Measurements from ENCODE around the gene PROM1.

The PROM1 gene

DNA sequence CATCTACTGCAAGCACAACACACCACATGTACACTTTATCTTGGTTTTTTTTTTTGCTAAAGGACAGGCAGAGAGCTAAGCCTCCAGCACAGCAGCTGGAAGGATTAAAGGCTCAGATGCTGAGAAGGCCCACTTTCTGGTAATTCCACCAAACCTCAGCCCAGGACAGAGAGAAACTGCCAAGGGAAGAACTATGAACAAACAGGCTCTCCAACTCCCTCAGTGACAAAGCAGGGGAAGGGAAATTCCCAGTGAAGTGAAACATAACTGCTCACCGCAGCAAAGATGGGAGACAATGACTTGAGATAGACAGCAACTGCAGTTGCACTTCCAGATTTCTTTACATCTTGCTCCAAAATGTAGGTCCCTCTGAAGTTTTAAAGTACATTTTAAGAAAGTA is 4.8 kb downstream of the PROM1 start (continued):
- TF ChIP-seq ZFP3 (tag by site-specific recombination; IDR thresholded peaks at IDR 0.05; ENCODE audit: low read depth) (no peak), ZNF610 (tag by site-specific recombination; IDR thresholded peaks at IDR 0.05; ENCODE audit: borderline replicate concordance) (no peak), ZFP41 (tag by site-specific recombination; IDR thresholded peaks at IDR 0.05; ENCODE audit: borderline replicate concordance) (no peak), GLIS2 (tag by site-specific recombination; IDR thresholded peaks at IDR 0.05) (no peak), GLI2 (tag by site-specific recombination; IDR thresholded peaks at IDR 0.05; ENCODE audit: borderline replicate concordance, low read depth) (no peak), ZNF571 (tag by site-specific recombination; IDR thresholded peaks at IDR 0.05) (no peak), KLF8 (tag by site-specific recombination; IDR thresholded peaks at IDR 0.05) (no peak), ZNF214 (tag by site-specific recombination; IDR thresholded peaks at IDR 0.05; ENCODE audit: borderline replicate concordance) (no peak), ZNF24 (tag by site-specific recombination; IDR thresholded peaks at IDR 0.05) (no peak), ZNF707 (tag by site-specific recombination; IDR thresholded peaks at IDR 0.05) (no peak), ZNF600 (tag by site-specific recombination; IDR thresholded peaks at IDR 0.05) (no peak)
- TF ChIP-seq, protein P1, sequence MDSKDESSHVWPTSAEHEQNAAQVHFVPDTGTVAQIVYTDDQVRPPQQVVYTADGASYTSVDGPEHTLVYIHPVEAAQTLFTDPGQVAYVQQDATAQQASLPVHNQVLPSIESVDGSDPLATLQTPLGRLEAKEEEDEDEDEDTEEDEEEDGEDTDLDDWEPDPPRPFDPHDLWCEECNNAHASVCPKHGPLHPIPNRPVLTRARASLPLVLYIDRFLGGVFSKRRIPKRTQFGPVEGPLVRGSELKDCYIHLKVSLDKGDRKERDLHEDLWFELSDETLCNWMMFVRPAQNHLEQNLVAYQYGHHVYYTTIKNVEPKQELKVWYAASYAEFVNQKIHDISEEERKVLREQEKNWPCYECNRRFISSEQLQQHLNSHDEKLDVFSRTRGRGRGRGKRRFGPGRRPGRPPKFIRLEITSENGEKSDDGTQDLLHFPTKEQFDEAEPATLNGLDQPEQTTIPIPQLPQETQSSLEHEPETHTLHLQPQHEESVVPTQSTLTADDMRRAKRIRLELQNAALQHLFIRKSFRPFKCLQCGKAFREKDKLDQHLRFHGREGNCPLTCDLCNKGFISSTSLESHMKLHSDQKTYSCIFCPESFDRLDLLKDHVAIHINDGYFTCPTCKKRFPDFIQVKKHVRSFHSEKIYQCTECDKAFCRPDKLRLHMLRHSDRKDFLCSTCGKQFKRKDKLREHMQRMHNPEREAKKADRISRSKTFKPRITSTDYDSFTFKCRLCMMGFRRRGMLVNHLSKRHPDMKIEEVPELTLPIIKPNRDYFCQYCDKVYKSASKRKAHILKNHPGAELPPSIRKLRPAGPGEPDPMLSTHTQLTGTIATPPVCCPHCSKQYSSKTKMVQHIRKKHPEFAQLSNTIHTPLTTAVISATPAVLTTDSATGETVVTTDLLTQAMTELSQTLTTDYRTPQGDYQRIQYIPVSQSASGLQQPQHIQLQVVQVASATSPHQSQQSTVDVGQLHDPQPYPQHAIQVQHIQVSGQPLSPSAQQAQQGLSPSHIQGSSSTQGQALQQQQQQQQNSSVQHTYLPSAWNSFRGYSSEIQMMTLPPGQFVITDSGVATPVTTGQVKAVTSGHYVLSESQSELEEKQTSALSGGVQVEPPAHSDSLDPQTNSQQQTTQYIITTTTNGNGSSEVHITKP (tag by site-specific recombination; IDR thresholded peaks at IDR 0.05): no peak
- TF ChIP-seq, protein P2, sequence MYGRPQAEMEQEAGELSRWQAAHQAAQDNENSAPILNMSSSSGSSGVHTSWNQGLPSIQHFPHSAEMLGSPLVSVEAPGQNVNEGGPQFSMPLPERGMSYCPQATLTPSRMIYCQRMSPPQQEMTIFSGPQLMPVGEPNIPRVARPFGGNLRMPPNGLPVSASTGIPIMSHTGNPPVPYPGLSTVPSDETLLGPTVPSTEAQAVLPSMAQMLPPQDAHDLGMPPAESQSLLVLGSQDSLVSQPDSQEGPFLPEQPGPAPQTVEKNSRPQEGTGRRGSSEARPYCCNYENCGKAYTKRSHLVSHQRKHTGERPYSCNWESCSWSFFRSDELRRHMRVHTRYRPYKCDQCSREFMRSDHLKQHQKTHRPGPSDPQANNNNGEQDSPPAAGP (tag by site-specific recombination; IDR thresholded peaks at IDR 0.05): no peak
- TF ChIP-seq, protein P3, sequence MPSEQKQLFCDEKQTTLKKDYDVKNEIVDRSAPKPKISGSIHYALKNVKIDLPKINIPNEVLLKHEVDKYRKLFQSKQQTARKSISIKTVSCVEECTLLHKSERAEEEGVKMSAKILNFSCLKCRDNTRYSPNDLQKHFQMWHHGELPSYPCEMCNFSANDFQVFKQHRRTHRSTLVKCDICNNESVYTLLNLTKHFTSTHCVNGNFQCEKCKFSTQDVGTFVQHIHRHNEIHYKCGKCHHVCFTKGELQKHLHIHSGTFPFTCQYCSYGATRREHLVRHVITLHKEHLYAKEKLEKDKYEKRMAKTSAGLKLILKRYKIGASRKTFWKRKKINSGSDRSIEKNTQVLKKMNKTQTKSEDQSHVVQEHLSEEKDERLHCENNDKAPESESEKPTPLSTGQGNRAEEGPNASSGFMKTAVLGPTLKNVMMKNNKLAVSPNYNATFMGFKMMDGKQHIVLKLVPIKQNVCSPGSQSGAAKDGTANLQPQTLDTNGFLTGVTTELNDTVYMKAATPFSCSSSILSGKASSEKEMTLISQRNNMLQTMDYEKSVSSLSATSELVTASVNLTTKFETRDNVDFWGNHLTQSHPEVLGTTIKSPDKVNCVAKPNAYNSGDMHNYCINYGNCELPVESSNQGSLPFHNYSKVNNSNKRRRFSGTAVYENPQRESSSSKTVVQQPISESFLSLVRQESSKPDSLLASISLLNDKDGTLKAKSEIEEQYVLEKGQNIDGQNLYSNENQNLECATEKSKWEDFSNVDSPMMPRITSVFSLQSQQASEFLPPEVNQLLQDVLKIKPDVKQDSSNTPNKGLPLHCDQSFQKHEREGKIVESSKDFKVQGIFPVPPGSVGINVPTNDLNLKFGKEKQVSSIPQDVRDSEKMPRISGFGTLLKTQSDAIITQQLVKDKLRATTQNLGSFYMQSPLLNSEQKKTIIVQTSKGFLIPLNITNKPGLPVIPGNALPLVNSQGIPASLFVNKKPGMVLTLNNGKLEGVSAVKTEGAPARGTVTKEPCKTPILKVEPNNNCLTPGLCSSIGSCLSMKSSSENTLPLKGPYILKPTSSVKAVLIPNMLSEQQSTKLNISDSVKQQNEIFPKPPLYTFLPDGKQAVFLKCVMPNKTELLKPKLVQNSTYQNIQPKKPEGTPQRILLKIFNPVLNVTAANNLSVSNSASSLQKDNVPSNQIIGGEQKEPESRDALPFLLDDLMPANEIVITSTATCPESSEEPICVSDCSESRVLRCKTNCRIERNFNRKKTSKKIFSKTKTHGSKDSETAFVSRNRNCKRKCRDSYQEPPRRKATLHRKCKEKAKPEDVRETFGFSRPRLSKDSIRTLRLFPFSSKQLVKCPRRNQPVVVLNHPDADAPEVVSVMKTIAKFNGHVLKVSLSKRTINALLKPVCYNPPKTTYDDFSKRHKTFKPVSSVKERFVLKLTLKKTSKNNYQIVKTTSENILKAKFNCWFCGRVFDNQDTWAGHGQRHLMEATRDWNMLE (tag by site-specific recombination; conservative IDR thresholded peaks at IDR 0.05; ENCODE audit: low read depth): no peak

DNA sequence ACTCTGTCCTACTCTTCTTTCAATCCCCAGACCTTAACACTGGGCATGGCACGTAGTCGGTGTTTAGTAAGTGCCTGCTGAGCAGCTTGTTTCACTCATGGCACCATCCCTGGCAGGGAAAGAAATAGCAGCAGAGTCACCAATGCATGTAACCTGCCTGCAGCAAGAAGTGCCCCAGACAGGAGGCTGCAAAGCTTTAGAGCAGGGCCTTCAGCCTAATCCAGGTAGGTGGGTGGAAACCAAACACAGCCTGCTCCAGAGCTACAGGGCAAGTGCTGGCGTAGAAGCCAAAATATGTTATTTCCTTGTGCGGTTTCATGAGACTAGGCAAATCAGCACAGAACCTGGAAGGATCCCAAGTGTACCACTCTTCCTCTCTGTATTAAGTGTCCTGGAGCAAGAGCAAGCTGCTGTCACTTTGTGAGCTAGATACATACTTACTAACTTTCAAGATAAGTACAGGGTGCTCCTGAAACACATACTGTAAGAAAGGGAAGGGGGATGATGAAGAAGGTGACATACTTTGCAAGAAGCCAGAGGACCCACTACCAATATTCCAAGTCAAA is 5.5 kb downstream of the PROM1 start:
- Histone ChIP-seq H3K9me3 (ENCODE audit: control insufficient read depth, insufficient read depth, low read depth, low read length) (no peaks in the 10 kb centered on the region), H3K27ac (ENCODE audit: extremely low read depth, low read depth, low read length) (no peak overlapping the region), H3K36me3 (ENCODE audit: control insufficient read depth in 2 of 2, insufficient read depth in 1 of 2, low read length in 2 of 2) (no peaks in the 10 kb centered on the region), H3K4me1 (ENCODE audit: control insufficient read depth, insufficient read depth, low read length) (no peaks in the 10 kb centered on the region), H3K4me3 (ENCODE audit: low read depth, low read length) (no peak overlapping the region)
- ChIA-PET CTCF (interaction anchor here (0.7 to 1.1 kb wide), 2 partner anchors 127 to 322 kb away, joined by 4 read pairs; no protein-coding TSS in a partner anchor), POLR2A (no interaction called here)
- no peak for TF ChIP-seq ZNF623 (tag by site-specific recombination; IDR thresholded peaks at IDR 0.05)
- TF ChIP-seq HOXD13 (CRISPR knock-in tag; IDR thresholded peaks at IDR 0.05; ENCODE audit: borderline replicate concordance): no peak
- TF ChIP-seq ZNF16 (tag by site-specific recombination; IDR thresholded peaks at IDR 0.05; ENCODE audit: low read depth): no peak
- no peak for TF ChIP-seq ZNF23 (tag by site-specific recombination; IDR thresholded peaks at IDR 0.05; ENCODE audit: borderline replicate concordance)
- no peak for TF ChIP-seq ZNF514 (tag by site-specific recombination; IDR thresholded peaks at IDR 0.05)
- no peak for TF ChIP-seq ZNF658 (tag by site-specific recombination; IDR thresholded peaks at IDR 0.05)
- TF ChIP-seq TCF7L2 (IDR thresholded peaks at IDR 0.05; ENCODE audit: borderline replicate concordance, low read depth, low read length): no peak
- TF ChIP-seq KLF10 (tag by site-specific recombination; IDR thresholded peaks at IDR 0.05): no peak
- no peak for TF ChIP-seq ZNF157 (tag by site-specific recombination; IDR thresholded peaks at IDR 0.05)
- no peak for TF ChIP-seq ZNF274 (IDR thresholded peaks at IDR 0.05; ENCODE audit: low read length)
- no peak for TF ChIP-seq ZNF274 (tag by site-specific recombination; IDR thresholded peaks at IDR 0.05; ENCODE audit: borderline replicate concordance)
- no peak for TF ChIP-seq ZNF548 (tag by site-specific recombination; IDR thresholded peaks at IDR 0.05)
- TF ChIP-seq, protein P4, sequence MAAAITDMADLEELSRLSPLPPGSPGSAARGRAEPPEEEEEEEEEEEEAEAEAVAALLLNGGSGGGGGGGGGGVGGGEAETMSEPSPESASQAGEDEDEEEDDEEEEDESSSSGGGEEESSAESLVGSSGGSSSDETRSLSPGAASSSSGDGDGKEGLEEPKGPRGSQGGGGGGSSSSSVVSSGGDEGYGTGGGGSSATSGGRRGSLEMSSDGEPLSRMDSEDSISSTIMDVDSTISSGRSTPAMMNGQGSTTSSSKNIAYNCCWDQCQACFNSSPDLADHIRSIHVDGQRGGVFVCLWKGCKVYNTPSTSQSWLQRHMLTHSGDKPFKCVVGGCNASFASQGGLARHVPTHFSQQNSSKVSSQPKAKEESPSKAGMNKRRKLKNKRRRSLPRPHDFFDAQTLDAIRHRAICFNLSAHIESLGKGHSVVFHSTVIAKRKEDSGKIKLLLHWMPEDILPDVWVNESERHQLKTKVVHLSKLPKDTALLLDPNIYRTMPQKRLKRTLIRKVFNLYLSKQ (tag by site-specific recombination; IDR thresholded peaks at IDR 0.05; ENCODE audit: borderline replicate concordance): no peak
- no peak for TF ChIP-seq ZNF174 (tag by site-specific recombination; IDR thresholded peaks at IDR 0.05)
